Endodermal cell (in vitro differentiated cells): Measurements from ENCODE around the gene ISYNA1. TPM values are rescaled to one million over a fixed set of nuclear protein-coding genes. Genes with fewer than 3 reads are reported as not detected.
"Not testable (repeated sequence)": the region's sequence is repeated elsewhere in the genome, so short reads cannot be mapped to it uniquely, and the experiment has no call there.

ENCODE experiments used
- DNase-seq: peaks from one replicate; pipeline ENCODE4 v3.0.0-alpha.2; 2017
- H3K27ac ChIP-seq: 2 replicates; pipeline ENCODE4 v1.5.1; 2013; ENCODE audit warnings: mild to moderate bottlenecking, low read depth, low read length, moderate library complexity
- H3K27me3 ChIP-seq: 2 replicates; pipeline ENCODE4 v1.6.1; 2013; ENCODE audit warnings: mild to moderate bottlenecking, low read length, moderate library complexity; ENCODE audit not compliant: insufficient read depth, control insufficient read depth, poor library complexity, severe bottlenecking
- H3K36me3 ChIP-seq: 2 replicates; pipeline ENCODE4 v1.7.0; 2013; ENCODE audit warnings: mild to moderate bottlenecking, low read length, moderate library complexity; ENCODE audit not compliant: control insufficient read depth, insufficient read depth
- H3K4me1 ChIP-seq: one replicate; pipeline ENCODE4 v1.7.0; 2013; ENCODE audit warnings: low read length; ENCODE audit not compliant: control insufficient read depth, insufficient read depth
- H3K4me3 ChIP-seq: 2 replicates; pipeline ENCODE4 v1.5.1; 2013; ENCODE audit warnings: mild to moderate bottlenecking, low read length, moderate library complexity
- H3K9ac ChIP-seq: 2 replicates; pipeline ENCODE4 v1.6.1; 2013; ENCODE audit warnings: mild to moderate bottlenecking, low read length, moderate library complexity; ENCODE audit not compliant: poor library complexity, severe bottlenecking; ENCODE audit errors: extremely low read depth
- H3K9me3 ChIP-seq: 2 replicates; pipeline ENCODE4 v1.6.1; 2013; ENCODE audit warnings: mild to moderate bottlenecking, low read length, moderate library complexity; ENCODE audit not compliant: control insufficient read depth
- H3K27ac Mint-ChIP-seq: 2 replicates; pipeline ENCODE4 v1.8.0; 2020; ENCODE audit warnings: mixed read lengths
- H3K27me3 Mint-ChIP-seq: 2 replicates; pipeline ENCODE4 v1.8.0; 2021; ENCODE audit warnings: mild to moderate bottlenecking, mixed read lengths; ENCODE audit not compliant: insufficient read depth
- H3K36me3 Mint-ChIP-seq: 2 replicates; pipeline ENCODE4 v1.8.0; 2020; ENCODE audit warnings: low read depth, mixed read lengths
- H3K4me1 Mint-ChIP-seq: 2 replicates; pipeline ENCODE4 v1.8.0; 2020; ENCODE audit warnings: mixed read lengths
- H3K4me3 Mint-ChIP-seq: 2 replicates; pipeline ENCODE4 v1.8.0; 2020; ENCODE audit warnings: mild to moderate bottlenecking, moderate library complexity, mixed read lengths
- H3K9me3 Mint-ChIP-seq: 2 replicates; pipeline ENCODE4 v1.8.0; 2020; ENCODE audit warnings: mild to moderate bottlenecking, mixed read lengths
- CTCF ChIP-seq: fragments of 200-600 bp; sonication (generic); conservative IDR thresholded peaks from 2 replicates; pipeline ENCODE4 v1.5.0; 2021; ENCODE audit warnings: antibody characterized with exemption, mild to moderate bottlenecking
- WGBS, 2 experiments: methylation state at CpG; one replicate each; pipeline versions ENCODE4 v1.1.5 to v1.1.7; 2013; ENCODE audit warnings: missing lambda C conversion rate in 2 of 2, mixed read lengths in 1 of 2; ENCODE audit not compliant: insufficient coverage in 1 of 2, insufficient read length in 1 of 2; 5-methylcytosine and 5-hydroxymethylcytosine counted together
- total RNA-seq, 2 donors: library from RNA; stranded (reverse); fragmentation: NEBNext Ultra II Directional in 1 of 2; extraction: Animal tissue kit (Norgen Biotek cat#: 25700) in 1 of 2; gene quantifications; 2 replicates in 1 of 2; 3 replicates in 1 of 2; pipeline ENCODE4 v1.2.1, GENCODE V29; 2021

Gene ISYNA1
- total RNA-seq, 2 donors from 2014 or later: 156 to 212 TPM

GRCh38 chr19:18406749-18407148 lies 31.2 kb downstream of the ISYNA1 start:
- no peak overlapping the region for H3K4me3 Mint-ChIP-seq
- 93 to 99% methylated on average over 6 to 9 of the region's 9 CpGs for WGBS, 2 experiments
- H3K4me1 Mint-ChIP-seq: peaks cover 1% of the 10 kb centered on the region
- no peak overlapping the region for H3K4me3 ChIP-seq
- no peak overlapping the region for H3K9ac ChIP-seq
- no peaks in the 10 kb centered on the region for H3K9me3 Mint-ChIP-seq
- H3K36me3 ChIP-seq: no peaks in the 10 kb centered on the region
- H3K9me3 ChIP-seq: no peaks in the 10 kb centered on the region
- TF ChIP-seq CTCF: no peak
- H3K27me3 Mint-ChIP-seq: peaks cover 11% of the 10 kb centered on the region
- H3K4me1 ChIP-seq: no peaks in the 10 kb centered on the region
- H3K27me3 ChIP-seq: no peaks in the 10 kb centered on the region
- no peak overlapping the region for H3K27ac ChIP-seq
- no peak for DNase-seq
- H3K27ac Mint-ChIP-seq: no peak overlapping the region
- H3K36me3 Mint-ChIP-seq: no peaks in the 10 kb centered on the region

- not testable (repeated sequence) for DNase-seq, H3K27ac Mint-ChIP-seq, H3K27me3 Mint-ChIP-seq, H3K27ac ChIP-seq, H3K9me3 ChIP-seq, H3K36me3 ChIP-seq, H3K27me3 ChIP-seq, H3K9me3 Mint-ChIP-seq, H3K4me1 Mint-ChIP-seq, H3K9ac ChIP-seq, H3K4me1 ChIP-seq, H3K36me3 Mint-ChIP-seq, H3K4me3 ChIP-seq, H3K4me3 Mint-ChIP-seq
- WGBS, 2 experiments: 97% methylated on average over 9 of the region's 11 CpGs
Measured at GRCh38 chr19:18405754-18406153, 32.2 kb downstream of the ISYNA1 start.

- H3K9me3 Mint-ChIP-seq, H3K4me3 Mint-ChIP-seq, H3K4me1 Mint-ChIP-seq, H3K36me3 Mint-ChIP-seq, H3K9me3 ChIP-seq, H3K9ac ChIP-seq, H3K27me3 Mint-ChIP-seq, H3K4me3 ChIP-seq, H3K27ac ChIP-seq, H3K4me1 ChIP-seq, H3K36me3 ChIP-seq, DNase-seq, H3K27me3 ChIP-seq, H3K27ac Mint-ChIP-seq: not testable (repeated sequence)
- WGBS, 2 experiments: 89 to 90% methylated on average over 9 to 16 of the region's 18 CpGs
Measured at GRCh38 chr19:18402455-18403248, 35.3 kb downstream of the ISYNA1 start.

GRCh38 chr19:18401580-18402112 lies 36.3 kb downstream of the ISYNA1 start:
- Histone ChIP-seq H3K4me1 (no peaks in the 10 kb centered on the region), H3K36me3 (no peaks in the 10 kb centered on the region), H3K27ac (no peak overlapping the region), H3K9me3 (no peaks in the 10 kb centered on the region), H3K27me3 (no peaks in the 10 kb centered on the region), H3K4me3 (no peak overlapping the region), H3K9ac (no peak overlapping the region)
- DNase-seq: peak; percentile 83
- Mint-ChIP-seq H3K27me3 (peaks cover 12% of the 10 kb centered on the region), H3K36me3 (no peaks in the 10 kb centered on the region), H3K27ac (peak overlapping the region; percentile 58), H3K4me3 (no peak overlapping the region), H3K4me1 (peaks cover 1% of the 10 kb centered on the region), H3K9me3 (no peaks in the 10 kb centered on the region)
- peak; percentile 68 for TF ChIP-seq CTCF
- WGBS, 2 experiments: 81 to 87% methylated on average over 4 to 7 of the region's 7 CpGs
